Psoas muscle (tissue), 8 donors: ENCODE results near the gene JPT2. TPM values are rescaled to one million over a fixed set of nuclear protein-coding genes. Genes with fewer than 3 reads are reported as not detected.
"Not testable (repeated sequence)": the region's sequence is repeated elsewhere in the genome, so short reads cannot be mapped to it uniquely, and the experiment has no call there.

Experiments used
- ATAC-seq, 4 donors: fragments of 200-7000 bp; cut with Tn5 transposase; one replicate each; pipeline ENCODE4 v1.9.1; 2020; ENCODE audit warnings: moderate library complexity in 3 of 4, mild to moderate bottlenecking in 2 of 4
- DNase-seq, 2 donors: peaks; one replicate each; pipeline ENCODE4 v3.0.0-alpha.2; 2020
- H3K27ac ChIP-seq: fragments of 200-600 bp; one replicate; pipeline ENCODE4 v1.8.0; 2022
- H3K27me3 ChIP-seq, 3 donors: fragments of 200-600 bp in 1 of 3; one replicate each; pipeline versions ENCODE4 v1.6.1 to v1.8.0; 2013 to 2022; ENCODE audit warnings: low read length in 2 of 3, mild to moderate bottlenecking in 2 of 3, moderate library complexity in 1 of 3; ENCODE audit not compliant: insufficient read depth in 3 of 3
- H3K36me3 ChIP-seq, 2 donors: fragments of 200-600 bp in 1 of 2; one replicate each; pipeline versions ENCODE4 v1.6.1 to v1.8.0; 2013 to 2022; ENCODE audit warnings: low read depth in 1 of 2, mild to moderate bottlenecking in 1 of 2, moderate library complexity in 1 of 2; ENCODE audit not compliant: insufficient read depth in 1 of 2
- H3K4me1 ChIP-seq: fragments of 200-600 bp; one replicate; pipeline ENCODE4 v1.8.0; 2022
- H3K4me3 ChIP-seq: fragments of 200-600 bp; one replicate; pipeline ENCODE4 v1.8.0; 2022; ENCODE audit warnings: mild to moderate bottlenecking
- H3K9me3 ChIP-seq: fragments of 200-600 bp; one replicate; pipeline ENCODE4 v1.8.0; 2022
- WGBS, 3 donors: extraction: QIAGEN DNeasy Blood & Tissue Kit; methylation state at CpG; one replicate each; pipeline versions ENCODE4 v1.1.6 to v1.1.7; 2013; 5-methylcytosine and 5-hydroxymethylcytosine counted together
- intact Hi-C, 2 donors: fragments of 100-400 bp; cut with DNase I; formaldehyde crosslinking; loops; one replicate each; pipeline versions ENCODE4 v1.11.0 to v1.14.2; 2022
- polyA plus RNA-seq, 3 donors: library from polyadenylated mRNA; stranded (reverse); fragments of 200-250 nt; gene quantifications; one replicate each; pipeline ENCODE4 v1.2.3, GENCODE V29; 2013
- total RNA-seq, 4 donors: library from RNA; stranded (reverse); fragmentation: NEBNext Ultra II Directional in 2 of 4; extraction: Animal tissue kit (Norgen Biotek cat#: 25700) in 2 of 4; gene quantifications; one replicate each; pipeline versions ENCODE4 v1.2.1 to v1.2.4, GENCODE V29; 2021 to 2023
- TF ChIP-seq, protein P1 (sequence below): fragments of 200-600 bp; IDR thresholded peaks from one replicate; pipeline ENCODE4 v1.8.0; 2022; ENCODE audit warnings: antibody characterized with exemption
- donor health status: healthy with polysubstance abuse.
- donor health status: DM: no; HTN: no; CAD: no; lungs with moderate emphysema.
- donor health status: Bipolar disorder and iron deficiency.
- donor health status: healthy.
- donor health status: DM: yes; HTN: yes; CAD: no.
- donor health status: DM: no; HTN: no; CAD: no.
- donor health status: DM: no; HTN: no; CAD: no.
- donor health status: DM: yes; HTN: yes; CAD: no.

JPT2 gene
- total and polyA plus RNA-seq, 7 donors = 14.4 to 30.6 (median 24.1) TPM

DNA sequence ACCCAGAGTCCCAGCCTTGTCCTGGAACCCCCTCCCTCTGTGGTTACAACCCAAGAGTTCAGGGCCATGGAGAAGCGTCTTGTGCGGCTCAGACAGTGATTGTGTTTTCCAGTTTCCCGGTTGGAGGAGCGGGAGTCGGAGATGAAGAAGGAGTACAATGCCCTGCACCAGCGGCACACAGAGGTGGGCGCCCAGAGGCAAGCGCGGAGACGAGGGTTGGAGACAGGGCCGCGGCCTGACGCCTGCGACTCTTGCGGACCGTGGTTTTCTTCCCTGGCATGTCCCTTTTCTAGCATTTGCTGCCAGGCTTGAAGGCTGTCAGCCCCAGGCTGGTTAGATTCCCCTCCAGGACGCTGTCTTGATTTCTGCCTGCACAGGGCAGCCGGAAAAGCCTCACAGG, 50.9 kb downstream of the JPT2 start:
- ATAC-seq = no peak
- H3K27me3 ChIP-seq = no peaks in the 10 kb centered on the region
- no peaks in the 10 kb centered on the region for H3K4me1 ChIP-seq
- no peak overlapping the region for H3K27ac ChIP-seq
- WGBS, 3 donors = 96 to 98% (median 96%) methylated on average over 18 of the region's 18 CpGs
- no peaks in the 10 kb centered on the region for H3K9me3 ChIP-seq
- DNase-seq = no peak
- no peak overlapping the region for H3K4me3 ChIP-seq
- intact Hi-C loops = no loop called here
- H3K36me3 ChIP-seq = peaks cover 0 to 81% of the 10 kb centered on the region in 2 donors
- TF ChIP-seq, protein P1, sequence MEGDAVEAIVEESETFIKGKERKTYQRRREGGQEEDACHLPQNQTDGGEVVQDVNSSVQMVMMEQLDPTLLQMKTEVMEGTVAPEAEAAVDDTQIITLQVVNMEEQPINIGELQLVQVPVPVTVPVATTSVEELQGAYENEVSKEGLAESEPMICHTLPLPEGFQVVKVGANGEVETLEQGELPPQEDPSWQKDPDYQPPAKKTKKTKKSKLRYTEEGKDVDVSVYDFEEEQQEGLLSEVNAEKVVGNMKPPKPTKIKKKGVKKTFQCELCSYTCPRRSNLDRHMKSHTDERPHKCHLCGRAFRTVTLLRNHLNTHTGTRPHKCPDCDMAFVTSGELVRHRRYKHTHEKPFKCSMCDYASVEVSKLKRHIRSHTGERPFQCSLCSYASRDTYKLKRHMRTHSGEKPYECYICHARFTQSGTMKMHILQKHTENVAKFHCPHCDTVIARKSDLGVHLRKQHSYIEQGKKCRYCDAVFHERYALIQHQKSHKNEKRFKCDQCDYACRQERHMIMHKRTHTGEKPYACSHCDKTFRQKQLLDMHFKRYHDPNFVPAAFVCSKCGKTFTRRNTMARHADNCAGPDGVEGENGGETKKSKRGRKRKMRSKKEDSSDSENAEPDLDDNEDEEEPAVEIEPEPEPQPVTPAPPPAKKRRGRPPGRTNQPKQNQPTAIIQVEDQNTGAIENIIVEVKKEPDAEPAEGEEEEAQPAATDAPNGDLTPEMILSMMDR = no peak

DNA sequence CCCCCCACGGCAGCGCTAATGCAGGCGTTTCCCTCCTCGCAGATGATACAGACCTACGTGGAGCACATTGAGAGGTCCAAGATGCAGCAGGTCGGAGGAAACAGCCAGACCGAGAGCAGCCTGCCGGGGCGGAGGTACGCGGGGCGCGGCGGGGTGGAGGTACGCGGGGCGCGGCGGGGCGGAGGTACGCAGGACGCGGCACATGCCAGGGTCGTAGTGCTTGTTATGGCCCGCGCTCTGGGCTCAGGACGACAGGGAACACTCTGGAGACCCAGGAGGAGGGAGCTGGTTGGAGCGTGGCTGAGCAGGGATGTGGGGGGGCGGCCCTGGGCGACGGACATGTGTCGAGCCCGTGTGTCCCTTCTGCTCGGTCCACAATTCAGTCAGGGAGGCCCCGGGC, 51.4 kb downstream of the JPT2 start:
- Histone ChIP-seq H3K9me3 (no peaks in the 10 kb centered on the region), H3K27ac (no peak overlapping the region), H3K27me3 (no peaks in the 10 kb centered on the region), H3K4me1 (no peaks in the 10 kb centered on the region), H3K4me3 (no peak overlapping the region), H3K36me3 (peaks cover 0 to 83% of the 10 kb centered on the region in 2 donors)
- TF ChIP-seq, protein P1 = no peak
- intact Hi-C loops = no loop called here
- DNase-seq (no peak), ATAC-seq (no peak)
- WGBS, 3 donors = 92 to 94% (median 94%) methylated on average over 35 of the region's 35 CpGs

DNA sequence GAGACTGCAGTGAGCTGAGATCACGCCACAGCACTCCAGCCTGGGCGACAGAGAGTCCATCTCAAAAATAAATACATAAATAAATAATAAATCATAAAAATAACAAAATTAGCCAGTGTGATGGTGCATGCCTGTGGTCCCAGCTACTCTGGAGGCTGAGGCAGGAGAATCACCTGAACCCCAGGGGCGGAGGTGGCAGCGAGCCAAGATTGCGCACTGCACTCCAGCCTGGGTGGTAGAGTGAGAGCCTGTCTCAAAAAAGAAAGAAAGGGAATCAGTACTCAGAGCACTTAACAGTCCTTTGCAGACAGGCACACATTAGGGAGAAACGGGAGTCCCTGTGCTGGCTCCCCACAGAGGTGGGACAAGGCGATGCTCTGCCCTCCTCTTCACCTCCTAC, 53.0 kb downstream of the JPT2 start:
- TF ChIP-seq, protein P1 = no peak
- no peak overlapping the region for H3K27ac ChIP-seq
- ATAC-seq = no peak
- intact Hi-C loops = no loop called here
- H3K27me3 ChIP-seq = no peaks in the 10 kb centered on the region
- H3K9me3 ChIP-seq = no peaks in the 10 kb centered on the region
- WGBS, 3 donors = 85 to 96% (median 91%) methylated on average over 7 of the region's 7 CpGs
- no peak overlapping the region for H3K4me3 ChIP-seq
- no peak for DNase-seq
- peaks cover 0 to 73% of the 10 kb centered on the region in 2 donors for H3K36me3 ChIP-seq
- no peaks in the 10 kb centered on the region for H3K4me1 ChIP-seq

GRCh38 chr16:1731603-1732002, 53.5 kb downstream of the JPT2 start:
- Histone ChIP-seq H3K27me3 (no peaks in the 10 kb centered on the region), H3K4me3 (no peak overlapping the region), H3K36me3 (peaks cover 0 to 68% of the 10 kb centered on the region in 2 donors), H3K27ac (no peak overlapping the region), H3K9me3 (no peaks in the 10 kb centered on the region), H3K4me1 (no peaks in the 10 kb centered on the region)
- no peak for ATAC-seq
- DNase-seq = no peak
- TF ChIP-seq, protein P1 = no peak
- intact Hi-C loops = no loop called here
- WGBS, 3 donors = 69 to 78% (median 76%) methylated on average over 7 of the region's 7 CpGs

GRCh38 chr16:1732071-1732470, 54.0 kb downstream of the JPT2 start:
- H3K27ac ChIP-seq = no peak overlapping the region
- WGBS, 3 donors = 83 to 86% (median 83%) methylated on average over 14 of the region's 14 CpGs
- TF ChIP-seq, protein P1 = no peak
- DNase-seq (no peak), ATAC-seq (peak in 1 of 4 donors; percentile 6)
- peaks cover 0 to 66% of the 10 kb centered on the region in 2 donors for H3K36me3 ChIP-seq
- H3K4me1 ChIP-seq = no peaks in the 10 kb centered on the region
- no peaks in the 10 kb centered on the region for H3K9me3 ChIP-seq
- intact Hi-C loops = no loop called here
- H3K4me3 ChIP-seq = no peak overlapping the region
- H3K27me3 ChIP-seq = no peaks in the 10 kb centered on the region

DNA sequence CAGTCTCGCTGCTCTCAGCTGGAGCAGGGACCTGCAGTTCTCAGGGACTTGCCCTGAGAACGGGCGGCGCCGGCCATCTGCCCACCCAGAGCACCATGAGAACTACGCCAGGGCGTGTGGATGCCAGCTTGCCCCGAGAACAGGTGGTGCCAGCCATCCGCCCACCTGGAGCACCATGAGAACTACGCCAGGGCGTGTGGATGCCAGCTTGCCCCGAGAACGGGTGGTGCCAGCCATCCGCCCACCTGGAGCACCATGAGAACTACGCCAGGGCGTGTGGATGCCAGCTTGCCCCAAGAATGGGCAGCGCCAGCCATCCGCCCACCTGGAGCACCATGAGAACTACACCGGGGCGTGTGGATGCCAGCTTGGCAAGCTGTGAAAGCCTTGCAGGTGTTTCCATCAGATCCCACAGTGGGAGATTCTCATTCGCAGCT, 54.5 kb downstream of the JPT2 start:
- H3K4me1 ChIP-seq, H3K27me3 ChIP-seq, intact Hi-C loops, H3K27ac ChIP-seq, H3K9me3 ChIP-seq, DNase-seq, H3K4me3 ChIP-seq: not testable (repeated sequence)
- ATAC-seq = peak in 1 of 4 donors; percentile 16
- 76 to 85% (median 82%) methylated on average over 21 of the region's 21 CpGs for WGBS, 3 donors
- H3K36me3 ChIP-seq = peaks cover 0 to 66% of the 10 kb centered on the region in 2 donors
